IMR-90 (cell line): Measurements from ENCODE around the gene LCN2.

Source experiments
- BHLHE40 ChIP-seq: fragments of 150-350 bp; IDR thresholded peaks from 2 replicates; pipeline ENCODE4 v1.6.1; 2016; ENCODE audit warnings: mild to moderate bottlenecking, low read depth, low read length
- POLR2A ChIP-seq: IDR thresholded peaks from 2 replicates; pipeline ENCODE4 v1.6.1; 2012; ENCODE audit warnings: mild to moderate bottlenecking, low read depth, low read length
- RAD21 ChIP-seq: IDR thresholded peaks from 2 replicates; pipeline ENCODE4 v1.6.1; 2012; ENCODE audit warnings: low read length, improper control_type of control experiment
- RCOR1 ChIP-seq: IDR thresholded peaks from 2 replicates; pipeline ENCODE4 v1.6.1; 2012; ENCODE audit warnings: mild to moderate bottlenecking, low read length, improper control_type of control experiment; ENCODE audit not compliant: insufficient replicate concordance
- RFX5 ChIP-seq: IDR thresholded peaks from 2 replicates; pipeline ENCODE4 v1.8.0; 2012; ENCODE audit warnings: low read depth, mild to moderate bottlenecking, low read length, moderate library complexity
- USF2 ChIP-seq: fragments of 150-350 bp; IDR thresholded peaks from 2 replicates; pipeline ENCODE4 v1.6.1; 2017; ENCODE audit warnings: mild to moderate bottlenecking, antibody characterized with exemption, low read length, low read depth
- TF ChIP-seq, protein P1 (sequence below): conservative IDR thresholded peaks from 2 replicates; pipeline ENCODE4 v1.5.1; 2012; ENCODE audit warnings: mild to moderate bottlenecking, low read depth, low read length, improper control_type of control experiment

- TF ChIP-seq, protein P1, sequence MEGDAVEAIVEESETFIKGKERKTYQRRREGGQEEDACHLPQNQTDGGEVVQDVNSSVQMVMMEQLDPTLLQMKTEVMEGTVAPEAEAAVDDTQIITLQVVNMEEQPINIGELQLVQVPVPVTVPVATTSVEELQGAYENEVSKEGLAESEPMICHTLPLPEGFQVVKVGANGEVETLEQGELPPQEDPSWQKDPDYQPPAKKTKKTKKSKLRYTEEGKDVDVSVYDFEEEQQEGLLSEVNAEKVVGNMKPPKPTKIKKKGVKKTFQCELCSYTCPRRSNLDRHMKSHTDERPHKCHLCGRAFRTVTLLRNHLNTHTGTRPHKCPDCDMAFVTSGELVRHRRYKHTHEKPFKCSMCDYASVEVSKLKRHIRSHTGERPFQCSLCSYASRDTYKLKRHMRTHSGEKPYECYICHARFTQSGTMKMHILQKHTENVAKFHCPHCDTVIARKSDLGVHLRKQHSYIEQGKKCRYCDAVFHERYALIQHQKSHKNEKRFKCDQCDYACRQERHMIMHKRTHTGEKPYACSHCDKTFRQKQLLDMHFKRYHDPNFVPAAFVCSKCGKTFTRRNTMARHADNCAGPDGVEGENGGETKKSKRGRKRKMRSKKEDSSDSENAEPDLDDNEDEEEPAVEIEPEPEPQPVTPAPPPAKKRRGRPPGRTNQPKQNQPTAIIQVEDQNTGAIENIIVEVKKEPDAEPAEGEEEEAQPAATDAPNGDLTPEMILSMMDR = no peak
- TF ChIP-seq POLR2A (no peak), USF2 (no peak), RAD21 (no peak), RCOR1 (no peak), RFX5 (no peak), BHLHE40 (no peak)
Observed at GRCh38 chr9:128100581-128100980, 48.7 kb upstream of the LCN2 start.
